GM21447 (cell line): ENCODE results near the gene BCO1.

Source experiments
- ATAC-seq: cut with Tn5 transposase; IDR thresholded peaks from one replicate; pipeline ENCODE4 v1.9.1; 2021; ENCODE audit not compliant: unreplicated experiment

The BCO1 gene

GRCh38 chr16:81315271-81316175 lies 77.0 kb downstream of the BCO1 start:
- ATAC-seq: peak; percentile 22

DNA sequence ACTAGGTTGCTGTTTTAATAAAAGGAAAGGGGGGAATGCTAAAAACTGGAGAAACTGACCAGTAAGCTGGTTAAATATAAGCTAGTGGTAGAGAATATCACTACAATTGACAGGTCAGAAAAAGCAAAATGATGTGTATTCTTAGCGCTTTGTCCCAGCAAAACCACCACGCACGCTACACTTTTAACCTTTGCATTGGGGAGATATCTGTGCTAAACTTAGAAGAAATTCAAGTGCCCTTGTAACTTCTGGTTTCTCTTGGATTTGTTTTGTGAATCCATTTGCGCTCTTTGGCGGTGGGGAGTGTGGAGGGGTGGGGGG lies 77.6 kb downstream of the BCO1 start:
- ATAC-seq: no peak

DNA sequence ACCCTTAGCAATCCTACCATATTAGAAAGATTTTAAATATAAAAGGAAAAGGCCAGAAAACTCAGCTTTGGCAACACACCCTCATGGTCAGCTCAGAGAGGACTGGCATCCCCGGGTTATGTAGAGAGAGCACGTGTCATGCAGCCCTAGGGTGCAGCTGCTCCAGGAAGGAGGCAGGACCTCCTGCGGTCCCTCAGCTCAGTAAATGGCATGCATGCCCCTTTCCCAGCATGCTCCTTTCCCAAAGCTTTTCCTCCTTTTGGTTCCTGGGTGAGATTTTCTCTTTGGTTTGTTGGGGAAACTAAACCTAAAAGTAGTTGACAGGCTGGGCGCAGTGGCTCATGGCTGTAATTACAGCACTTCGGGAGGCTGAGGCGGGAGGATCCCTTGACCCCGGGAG lies 80.2 kb downstream of the BCO1 start:
- no peak for ATAC-seq

DNA sequence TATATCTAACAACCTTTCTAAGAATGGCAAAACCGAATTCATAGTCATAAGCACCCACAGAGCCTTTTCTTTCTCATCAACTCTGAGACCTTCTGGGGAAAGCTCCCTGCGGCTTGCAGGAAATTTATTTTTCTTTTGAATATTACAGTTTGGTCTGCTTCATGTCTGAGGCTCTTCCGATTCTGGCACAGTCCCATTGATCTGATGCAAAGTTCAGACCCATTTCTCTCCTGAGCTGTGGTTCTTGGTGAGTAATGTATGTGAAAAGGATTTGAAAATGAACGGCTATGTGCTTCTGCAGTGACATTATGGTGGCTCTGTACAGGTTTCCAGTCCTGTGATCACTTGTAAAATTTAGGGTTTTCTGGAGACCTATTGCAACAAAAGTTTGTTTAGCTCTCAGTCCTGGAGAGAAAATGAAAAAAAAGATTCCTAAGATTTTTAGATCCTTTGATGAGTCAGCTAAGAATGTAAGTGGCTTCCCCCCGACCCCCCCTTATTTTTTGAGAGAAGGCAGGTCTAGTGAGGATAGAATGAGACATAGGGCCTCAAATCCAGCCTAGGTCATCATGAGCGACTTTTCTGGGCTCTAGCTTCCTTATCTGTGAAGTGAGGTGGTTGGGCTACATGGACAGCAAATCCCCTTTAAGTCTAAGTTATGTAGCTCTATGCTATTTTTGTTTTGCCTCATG lies 80.9 kb downstream of the BCO1 start:
- ATAC-seq: no peak

- ATAC-seq: no peak
These were observed 82.5 kb downstream of the BCO1 start for GRCh38 chr16:81321039-81321438.

- no peak for ATAC-seq
These were observed 83.0 kb downstream of the BCO1 start for GRCh38 chr16:81321536-81321935.

- ATAC-seq: no peak
These were observed 86.3 kb downstream of the BCO1 start for GRCh38 chr16:81324808-81325207.

DNA sequence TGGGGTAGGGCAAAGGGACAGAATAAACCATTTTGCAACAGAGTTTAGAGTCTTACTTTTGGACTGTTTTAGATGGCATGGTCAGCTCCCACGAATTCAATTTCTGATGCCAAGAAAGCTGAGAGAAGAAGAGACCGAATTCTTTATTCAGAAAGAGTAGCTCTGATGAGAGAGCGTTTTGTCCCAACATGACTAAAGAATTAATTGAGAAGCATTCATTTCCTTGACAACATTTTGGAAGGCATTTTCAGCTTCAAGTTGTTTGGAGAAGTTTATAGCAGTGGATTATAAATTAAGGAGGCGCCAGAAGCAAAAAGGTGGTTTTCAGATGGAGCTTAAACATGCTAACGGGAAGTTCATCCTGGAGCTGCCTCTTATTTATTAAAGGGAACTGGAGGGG lies 88.5 kb downstream of the BCO1 start:
- no peak for ATAC-seq

- ATAC-seq: no peak
These were observed 89.1 kb downstream of the BCO1 start for GRCh38 chr16:81327447-81328196.

DNA sequence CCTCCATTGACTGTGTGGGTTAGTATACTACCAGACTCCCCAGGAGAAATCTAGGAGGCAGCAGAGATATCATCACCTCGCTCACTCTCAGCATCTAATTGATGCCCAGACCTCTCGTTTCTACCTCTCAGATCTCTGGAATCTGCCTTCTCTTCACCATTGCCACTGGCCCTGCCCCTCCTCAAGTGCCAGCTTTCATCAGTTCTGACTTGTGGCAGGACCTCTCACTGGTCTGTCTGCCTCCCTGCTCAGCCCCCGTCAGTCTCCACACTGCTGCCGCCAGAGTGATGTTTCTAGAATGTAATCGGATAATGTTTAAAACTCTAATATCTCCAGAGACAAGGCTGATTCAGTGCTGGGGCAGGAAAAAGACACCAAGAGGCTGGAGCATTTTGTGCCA lies 91.5 kb downstream of the BCO1 start:
- ATAC-seq: no peak

- no peak for ATAC-seq
These were observed 94.9 kb downstream of the BCO1 start for GRCh38 chr16:81333356-81333755.

- ATAC-seq: no peak
These were observed 97.2 kb downstream of the BCO1 start for GRCh38 chr16:81335669-81336068.

- no peak for ATAC-seq
These were observed 98.6 kb downstream of the BCO1 start for GRCh38 chr16:81337097-81337496.
